Fibroblast of peridontal ligament (primary cell): ENCODE measurements around the gene DCAF6.
A peak's percentile ranks its signal among the peaks of the same experiment; 100 is the strongest.

Experiments used
- DNase-seq: peaks from one replicate; pipeline ENCODE4 v3.0.0-alpha.2; 2010; ENCODE audit errors: extremely low read depth

The DCAF6 gene

GRCh38 chr1:167957710-167958109 is 21.2 kb downstream of the DCAF6 start:
- no peak for DNase-seq

DNA sequence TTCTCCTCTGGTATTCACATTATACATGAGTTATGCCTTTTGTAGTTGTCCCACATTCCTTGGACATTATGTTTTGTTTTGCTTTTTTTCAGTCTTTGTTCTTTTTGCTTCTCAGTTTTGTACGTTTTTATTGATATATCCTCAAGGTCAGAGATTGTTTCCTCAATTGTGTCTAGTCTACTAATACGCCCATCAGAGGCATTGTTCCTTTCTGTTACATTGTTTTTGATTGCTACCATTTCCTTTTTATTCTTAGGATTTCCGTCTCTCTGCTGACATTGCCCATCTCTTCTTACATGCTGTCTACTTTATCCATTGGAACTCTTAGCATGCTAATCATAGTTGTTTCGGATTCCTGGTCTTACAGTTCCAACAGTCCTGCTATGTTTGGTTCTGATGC is 28.2 kb downstream of the DCAF6 start:
- no peak for DNase-seq

- no peak for DNase-seq
These were observed 29.6 kb downstream of the DCAF6 start for GRCh38 chr1:167966050-167966449.

DNA sequence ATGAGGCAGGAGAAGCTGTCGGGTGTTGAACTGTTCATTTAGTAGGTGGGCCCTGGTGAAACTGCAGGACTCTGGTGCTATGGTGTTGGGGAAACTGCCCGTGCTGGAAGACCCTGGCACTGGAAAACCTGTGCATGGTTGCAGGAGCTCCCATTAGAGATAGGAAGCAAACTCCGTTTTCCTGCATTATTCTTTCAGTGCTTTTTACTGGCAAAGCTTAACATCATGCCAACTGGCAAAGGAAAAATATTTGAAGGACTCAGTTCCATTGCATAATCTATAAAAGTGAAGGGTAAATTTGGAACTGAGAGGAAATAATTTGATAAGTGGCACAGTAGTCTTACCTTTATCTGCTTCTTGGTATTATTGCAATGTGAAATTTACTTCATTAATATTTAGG is 32.1 kb downstream of the DCAF6 start:
- DNase-seq, result no peak

DNA sequence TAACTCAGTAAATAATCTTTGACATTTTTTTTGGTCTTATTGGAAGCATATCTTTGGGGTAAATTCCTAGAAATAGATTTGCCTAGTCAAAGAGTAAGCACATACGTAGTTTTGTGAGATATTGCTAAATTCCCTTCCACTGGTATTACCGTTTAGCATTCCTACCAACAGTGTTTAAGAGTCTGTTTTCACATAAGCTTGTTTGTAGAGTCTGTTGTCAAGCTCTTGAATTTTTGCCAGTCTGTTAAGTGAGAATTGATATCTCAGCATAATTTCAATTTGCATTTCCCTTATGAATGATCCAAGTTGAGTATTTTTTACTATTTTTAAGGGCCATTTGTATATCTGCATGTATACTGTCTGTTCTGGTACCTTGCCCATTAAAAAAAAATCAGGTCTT is 37.3 kb downstream of the DCAF6 start:
- DNase-seq, result no peak

GRCh38 chr1:167974698-167975097 is 38.2 kb downstream of the DCAF6 start:
- no peak for DNase-seq

DNA sequence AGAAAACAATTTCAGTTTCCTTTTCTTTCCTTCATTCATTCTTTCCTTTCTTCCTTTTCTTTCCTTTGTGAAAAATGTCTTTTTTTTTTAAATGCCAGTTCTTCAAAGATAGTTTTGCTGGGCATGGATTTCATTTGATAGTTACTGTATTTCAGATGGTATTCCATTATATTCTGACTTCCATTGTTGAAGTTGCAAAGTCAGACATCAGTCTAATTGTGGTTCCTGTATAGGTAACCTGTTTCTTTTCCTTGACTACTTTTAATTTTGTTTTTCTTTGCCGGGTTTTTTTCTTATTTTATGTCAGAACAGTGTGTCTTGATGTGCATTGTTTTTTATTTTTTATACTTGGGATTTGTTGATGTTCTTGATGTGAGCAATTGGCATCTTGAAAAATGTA is 40.8 kb downstream of the DCAF6 start:
- no peak for DNase-seq

DNA sequence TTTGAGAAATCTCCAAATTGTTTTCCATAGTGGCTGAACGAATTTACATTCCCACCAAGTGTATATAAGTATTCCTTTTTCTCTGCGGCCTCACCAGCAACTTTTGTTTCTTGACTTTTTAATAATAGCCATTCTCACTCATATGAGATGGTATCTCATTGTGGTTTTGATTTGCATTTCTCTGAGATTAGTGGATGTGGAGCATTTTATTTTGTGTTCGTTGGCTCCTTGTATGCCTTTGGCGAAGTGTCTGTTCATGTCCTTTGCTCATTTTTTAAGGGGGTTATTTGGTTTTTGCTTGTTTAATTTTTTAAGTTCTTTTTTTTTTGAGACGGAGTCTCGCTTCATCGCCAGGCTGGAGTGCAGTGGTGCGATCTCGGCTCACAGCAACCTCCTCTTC is 45.5 kb downstream of the DCAF6 start:
- no peak for DNase-seq

GRCh38 chr1:167983797-167984420 is 47.4 kb downstream of the DCAF6 start:
- no peak for DNase-seq

GRCh38 chr1:167984886-167985489 is 48.5 kb downstream of the DCAF6 start:
- DNase-seq, result no peak

GRCh38 chr1:167987174-167987573 is 50.7 kb downstream of the DCAF6 start:
- DNase-seq, result no peak

GRCh38 chr1:167991546-167991945 is 55.1 kb downstream of the DCAF6 start:
- peak; percentile 46 for DNase-seq

DNA sequence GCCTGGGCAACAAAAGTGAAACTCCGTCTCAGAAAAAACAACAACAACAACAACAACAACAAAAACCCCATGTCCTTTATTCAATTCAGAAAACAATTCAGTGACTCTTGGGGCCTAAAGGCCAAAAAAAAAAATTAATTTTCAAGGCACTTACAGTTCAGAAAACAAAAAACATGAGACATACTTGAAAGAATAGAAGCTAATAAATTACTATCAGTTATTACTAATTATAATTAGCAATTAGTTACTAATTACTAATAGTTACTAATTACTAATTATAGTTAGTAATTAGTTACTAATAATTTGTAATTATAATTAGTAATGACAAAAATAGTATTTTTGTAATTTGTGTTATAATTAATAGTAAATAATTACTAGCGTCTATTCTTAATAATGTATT is 57.2 kb downstream of the DCAF6 start:
- DNase-seq, result no peak

- no peak for DNase-seq
These were observed 58.1 kb downstream of the DCAF6 start for GRCh38 chr1:167994560-167994959.

DNA sequence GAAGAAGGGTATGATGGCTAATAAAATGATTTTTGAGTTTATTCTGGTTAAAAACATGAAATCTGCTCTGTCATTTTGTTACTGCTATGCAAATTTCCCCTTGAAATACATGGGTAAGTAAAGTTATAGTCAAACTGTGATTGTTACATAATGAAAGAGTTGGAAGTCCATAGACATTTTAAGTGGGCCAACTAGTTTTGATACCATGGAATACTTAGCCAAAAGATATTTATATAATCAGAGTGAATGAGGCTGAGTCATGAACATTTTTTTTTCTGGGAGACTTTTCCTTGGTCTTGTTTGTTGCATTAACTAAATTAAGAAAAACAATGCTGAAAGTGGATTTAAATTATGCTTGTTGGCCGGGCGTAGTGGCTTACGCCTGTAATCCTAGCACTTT is 58.6 kb downstream of the DCAF6 start:
- DNase-seq, result peak; percentile 75

- DNase-seq, result no peak
These were observed 59.8 kb downstream of the DCAF6 start for GRCh38 chr1:167996266-167996665.

GRCh38 chr1:167997037-167997575 is 60.6 kb downstream of the DCAF6 start:
- DNase-seq, result no peak

GRCh38 chr1:167999877-168000276 is 63.4 kb downstream of the DCAF6 start:
- DNase-seq, result no peak

DNA sequence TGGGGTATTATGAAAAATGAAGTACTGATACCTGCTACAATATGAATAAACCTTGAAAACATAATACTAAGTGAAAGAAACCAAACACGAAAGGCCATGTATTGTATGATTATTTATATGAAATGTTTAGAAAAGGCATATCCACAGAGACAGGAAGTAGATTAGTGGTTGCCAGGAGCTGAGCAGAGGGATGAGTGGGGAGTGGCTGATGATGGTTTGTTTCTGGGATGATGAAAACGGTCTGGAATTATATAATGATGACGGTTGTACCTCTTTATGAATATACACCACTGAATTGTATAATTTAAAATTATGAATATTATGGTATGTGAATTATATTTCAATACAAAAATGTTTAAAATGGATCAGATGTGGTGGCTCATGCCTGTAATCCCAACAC is 64.2 kb downstream of the DCAF6 start:
- no peak for DNase-seq

GRCh38 chr1:168001213-168001612 is 64.7 kb downstream of the DCAF6 start:
- DNase-seq, result no peak

DNA sequence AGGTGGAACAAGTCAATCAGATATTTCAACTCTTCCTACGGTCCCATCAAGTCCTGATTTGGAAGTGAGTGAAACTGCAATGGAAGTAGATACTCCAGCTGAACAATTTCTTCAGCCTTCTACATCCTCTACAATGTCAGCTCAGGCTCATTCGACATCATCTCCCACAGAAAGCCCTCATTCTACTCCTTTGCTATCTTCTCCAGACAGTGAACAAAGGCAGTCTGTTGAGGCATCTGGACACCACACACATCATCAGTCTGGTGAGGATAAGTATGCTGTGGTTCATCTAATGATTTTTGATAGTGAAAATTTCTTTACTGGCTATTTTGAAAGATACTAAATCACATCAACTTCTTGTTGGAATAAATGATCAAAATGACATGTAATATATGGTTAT is 68.0 kb downstream of the DCAF6 start:
- DNase-seq, result no peak

GRCh38 chr1:168005529-168005928 is 69.0 kb downstream of the DCAF6 start:
- DNase-seq, result no peak

- DNase-seq, result no peak
These were observed 71.2 kb downstream of the DCAF6 start for GRCh38 chr1:168007691-168008090.

DNA sequence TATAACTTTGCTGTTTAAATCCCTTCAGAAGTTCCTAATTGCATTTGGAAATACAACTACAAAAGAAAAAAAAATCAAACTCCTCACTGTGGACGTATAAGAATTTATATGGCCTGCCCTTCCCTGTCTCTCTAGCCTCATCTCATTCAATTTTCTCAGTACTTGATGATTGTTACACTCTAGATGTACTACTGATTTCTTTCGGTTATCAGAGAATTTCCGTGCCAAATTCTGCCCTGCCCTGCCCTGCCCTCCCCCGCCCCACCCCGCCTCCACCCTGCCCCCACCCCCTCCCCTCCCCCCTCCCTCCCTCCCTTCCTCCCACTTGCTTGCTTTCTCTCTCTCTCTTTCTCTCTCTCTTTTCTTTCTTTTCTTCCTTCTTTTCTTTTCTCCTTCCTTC is 72.1 kb downstream of the DCAF6 start:
- no peak for DNase-seq
